ENCODE measurements around the gene DLG2.

- TF ChIP-seq CTCF (IDR thresholded peaks at IDR 0.05; ENCODE audit: low read depth, low read length, poor library complexity, severe bottlenecking) (no peak), EZH2phosphoT487 (IDR thresholded peaks at IDR 0.05; ENCODE audit: borderline replicate concordance, low read length) (no peak)
Measured at GRCh38 chr11:83813296-83813695, 1813.8 kb downstream of the DLG2 start.

All from DOHH2 (cell line).